GM18867 (cell line): Measurements from ENCODE around the gene SLC24A4.

Experiments
- ATAC-seq: cut with Tn5 transposase; IDR thresholded peaks from one replicate; pipeline ENCODE4 v1.9.1; 2021; ENCODE audit warnings: mild to moderate bottlenecking, moderate library complexity; ENCODE audit not compliant: unreplicated experiment

Gene SLC24A4

DNA sequence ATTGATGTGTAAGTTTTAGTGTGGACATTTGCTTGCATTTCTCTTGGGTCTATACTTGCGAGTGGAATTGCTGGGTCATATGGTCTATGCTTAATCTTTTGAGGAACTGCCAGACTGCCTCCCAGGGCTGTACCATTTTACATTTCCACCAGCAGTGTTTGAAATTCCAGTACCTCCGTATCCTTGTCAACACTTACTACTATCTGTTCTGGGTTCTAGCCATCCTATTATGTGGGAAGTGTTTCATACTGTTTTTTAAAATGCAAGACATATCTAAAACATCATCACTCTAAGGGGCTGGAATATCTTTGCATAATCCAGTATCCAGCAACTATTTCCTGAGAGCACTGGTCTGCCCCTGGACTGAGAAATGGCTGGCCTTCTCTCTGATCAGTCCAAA is 110.4 kb downstream of the SLC24A4 start:
- no peak for ATAC-seq

- no peak for ATAC-seq
Observed at GRCh38 chr14:92435154-92435553, 112.2 kb downstream of the SLC24A4 start.

DNA sequence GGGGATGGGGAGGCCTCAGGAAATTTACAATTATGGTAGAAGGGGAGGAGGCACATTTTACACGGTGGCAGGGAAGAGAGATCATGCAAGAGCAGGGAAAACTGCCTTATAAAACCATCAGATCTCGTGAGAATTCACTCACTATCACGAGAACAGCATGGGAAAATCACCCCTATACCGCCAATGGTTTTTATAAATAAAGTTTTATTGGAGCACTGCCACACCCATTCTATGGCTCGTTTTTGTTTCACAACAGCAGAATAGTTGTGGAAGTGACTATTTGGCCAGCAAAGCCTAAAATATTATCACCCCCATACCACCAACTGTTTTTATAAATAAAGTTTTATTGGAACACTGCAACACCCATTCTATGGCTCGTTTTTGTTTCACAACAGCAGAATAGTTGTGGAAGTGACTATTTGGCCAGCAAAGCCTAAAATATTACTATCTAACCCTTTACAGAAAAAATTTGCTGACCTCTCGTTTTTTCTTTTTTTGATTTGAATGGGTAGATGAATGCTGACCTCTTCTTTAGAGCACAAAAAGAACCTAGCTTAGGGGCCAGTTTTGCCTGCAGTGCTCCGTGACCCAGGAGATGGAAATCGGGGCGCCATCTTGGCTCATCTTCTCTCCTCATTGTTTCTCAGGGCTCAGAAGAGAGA is 113.3 kb downstream of the SLC24A4 start:
- no peak for ATAC-seq

- no peak for ATAC-seq
Observed at GRCh38 chr14:92437309-92437708, 114.3 kb downstream of the SLC24A4 start.

DNA sequence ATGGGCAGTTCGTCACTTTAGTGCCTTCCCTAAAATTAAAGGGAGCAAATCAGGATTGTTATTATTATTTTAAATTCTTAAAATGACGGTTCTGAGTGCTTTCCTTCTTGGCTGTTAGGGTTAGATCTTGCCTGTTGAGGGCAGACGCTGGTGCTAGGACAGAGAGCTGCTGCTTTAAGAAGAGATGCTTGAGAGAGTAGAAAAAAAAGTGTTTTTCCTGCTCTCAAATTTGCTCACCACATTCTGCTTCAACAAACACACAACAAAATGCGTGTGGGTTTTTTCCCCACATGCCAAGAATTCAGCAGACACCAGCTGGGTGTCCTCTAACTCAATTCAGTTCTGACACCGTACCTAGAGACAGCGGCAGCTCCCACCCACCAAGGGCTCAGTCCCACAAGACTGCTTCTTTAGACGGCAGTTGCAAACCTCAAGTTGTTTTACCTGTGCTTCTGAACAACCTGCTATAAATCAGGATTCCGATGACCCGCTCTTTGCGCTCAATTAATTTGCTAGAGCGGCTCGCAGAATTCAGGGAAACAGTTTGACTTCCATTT is 114.8 kb downstream of the SLC24A4 start:
- peak; percentile 56 for ATAC-seq

GRCh38 chr14:92439537-92440344 is 116.8 kb downstream of the SLC24A4 start:
- no peak for ATAC-seq

- ATAC-seq: no peak
Observed at GRCh38 chr14:92440345-92441003, 117.5 kb downstream of the SLC24A4 start.

GRCh38 chr14:92441751-92442504 is 119.0 kb downstream of the SLC24A4 start:
- no peak for ATAC-seq

DNA sequence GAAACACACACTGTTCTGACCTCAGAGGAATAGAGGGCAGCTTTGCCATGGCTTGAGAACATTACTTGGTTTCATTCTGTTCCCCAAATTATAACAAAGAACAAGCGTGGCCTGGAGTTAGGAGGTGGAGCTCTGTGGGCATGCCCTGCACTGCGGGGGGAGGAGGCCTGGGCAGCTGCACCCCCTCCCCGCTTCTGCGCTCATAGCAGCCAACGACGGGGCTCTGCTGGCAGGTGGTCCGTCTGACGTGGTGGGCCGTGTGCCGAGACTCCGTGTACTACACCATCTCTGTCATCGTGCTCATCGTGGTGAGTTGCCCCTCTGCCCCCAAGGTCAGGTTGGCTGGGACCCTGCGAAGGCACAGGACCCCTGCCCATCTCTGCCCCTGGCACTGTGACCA is 120.2 kb downstream of the SLC24A4 start:
- no peak for ATAC-seq

- no peak for ATAC-seq
Observed at GRCh38 chr14:92443741-92444140, 120.8 kb downstream of the SLC24A4 start.

- ATAC-seq: no peak
Observed at GRCh38 chr14:92446771-92447170, 123.8 kb downstream of the SLC24A4 start.

DNA sequence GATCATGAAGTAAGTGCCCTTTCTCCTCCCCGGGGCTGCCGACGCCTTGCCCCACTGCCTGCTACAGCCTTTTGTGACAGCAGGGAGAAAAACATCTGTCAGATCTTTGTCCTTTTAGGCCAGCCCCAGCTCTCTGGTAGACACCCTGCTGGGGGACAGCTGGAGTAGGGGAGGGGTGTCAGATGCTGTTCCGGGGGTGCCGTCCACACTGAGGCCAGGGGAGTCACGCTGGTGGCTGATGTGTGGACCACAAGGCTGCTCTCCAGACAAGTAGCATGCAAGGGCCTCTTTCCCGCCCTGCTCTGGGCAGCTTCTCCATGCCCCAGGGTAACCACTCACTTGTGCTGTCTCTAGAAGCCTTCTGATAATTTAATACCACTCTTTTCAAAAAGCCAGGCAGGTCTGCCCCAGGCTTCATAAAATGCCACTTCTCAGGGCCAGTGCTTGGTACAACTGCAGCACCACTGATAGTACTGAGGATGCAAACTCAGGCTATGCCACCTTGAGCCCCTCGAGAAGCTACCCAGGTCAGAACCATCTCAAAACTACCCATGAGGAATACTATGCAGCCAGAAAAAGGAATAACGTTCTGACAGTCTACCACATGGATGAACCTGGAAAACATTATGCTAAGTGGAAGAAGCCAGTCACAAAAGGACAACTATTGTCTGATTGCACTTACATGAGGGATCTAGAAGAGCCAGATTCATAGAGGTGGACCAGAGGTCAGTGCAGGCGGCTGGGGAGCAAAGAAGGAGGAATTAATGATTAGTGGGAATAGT is 124.6 kb downstream of the SLC24A4 start:
- no peak for ATAC-seq

GRCh38 chr14:92448786-92449185 is 125.8 kb downstream of the SLC24A4 start:
- no peak for ATAC-seq

DNA sequence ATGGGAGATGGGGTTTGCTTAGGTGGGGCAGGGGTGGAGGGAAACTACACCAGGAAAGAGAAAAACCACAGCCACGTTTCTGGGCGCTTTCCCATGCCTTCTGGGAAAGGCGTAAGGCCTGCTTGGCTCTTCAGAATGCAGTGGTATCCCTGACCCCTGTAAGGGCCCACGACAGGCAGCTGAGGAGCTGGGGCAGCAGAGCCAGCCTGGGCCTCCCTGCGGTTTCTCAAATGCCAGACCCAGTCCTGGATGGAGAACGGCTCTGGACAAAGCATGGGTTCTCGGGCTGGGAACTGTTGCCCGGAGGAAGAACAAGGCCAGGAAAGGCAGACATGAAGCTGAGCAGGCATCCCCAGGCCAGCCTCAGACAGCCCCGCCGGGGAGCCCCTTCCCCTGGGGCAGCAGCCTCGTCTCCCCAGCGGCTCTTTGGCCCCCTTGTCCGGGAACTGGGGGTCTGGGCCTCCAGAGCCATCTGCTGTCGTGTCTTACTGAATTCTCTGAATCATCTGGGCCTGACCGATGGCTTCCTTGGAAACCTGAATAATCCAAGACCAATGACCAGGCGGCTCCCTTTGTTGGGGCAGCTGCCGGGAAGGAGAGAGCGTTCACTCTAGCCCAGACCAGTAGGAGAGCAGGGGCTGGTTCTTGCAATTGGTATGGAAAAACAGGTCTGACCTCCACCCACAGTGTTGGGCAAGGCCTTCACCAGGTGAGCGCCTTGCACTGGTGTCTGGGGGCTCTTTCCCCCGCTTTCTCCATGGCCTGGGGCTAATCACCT is 126.6 kb downstream of the SLC24A4 start:
- ATAC-seq: no peak

GRCh38 chr14:92450351-92451070 is 127.5 kb downstream of the SLC24A4 start:
- ATAC-seq: no peak

DNA sequence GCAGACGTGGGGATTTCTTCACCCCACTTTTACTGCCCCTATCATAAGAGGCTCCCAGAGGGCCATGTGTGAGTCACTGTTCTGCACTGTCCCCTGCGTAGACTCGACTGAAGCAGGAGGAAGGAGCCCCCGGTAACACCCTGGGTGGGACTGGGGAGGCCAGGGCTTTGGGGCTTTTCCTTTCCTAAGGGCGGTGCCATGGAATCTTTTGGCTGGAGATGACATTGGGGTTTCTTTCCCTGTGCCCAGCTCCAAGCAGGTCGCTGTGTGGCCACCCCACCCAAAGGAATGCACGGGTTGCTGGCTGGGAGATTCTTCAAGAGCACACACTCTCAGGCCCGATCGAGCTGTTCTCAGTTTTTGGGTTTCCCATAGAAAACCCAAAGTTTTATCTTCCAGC is 128.3 kb downstream of the SLC24A4 start:
- ATAC-seq: no peak

DNA sequence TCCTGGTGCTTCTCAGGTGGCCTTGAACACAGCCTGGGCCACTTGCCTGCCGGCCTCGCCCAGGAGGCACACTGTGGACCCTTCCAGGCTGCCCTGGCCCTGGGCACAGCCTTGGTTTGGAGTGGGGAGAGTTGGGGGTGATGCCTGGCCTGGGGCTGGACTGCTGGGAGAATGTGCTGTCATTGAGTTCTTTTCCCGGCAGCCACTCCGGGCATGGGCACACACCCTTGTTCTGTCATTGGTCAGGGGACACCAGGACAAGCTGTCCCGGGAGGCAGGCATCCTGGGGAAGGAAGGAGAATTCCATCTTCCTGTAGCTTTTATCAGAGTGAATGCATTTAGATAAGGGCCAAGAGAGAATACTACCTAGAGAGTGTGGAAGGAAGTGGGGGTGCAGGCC is 128.8 kb downstream of the SLC24A4 start:
- ATAC-seq: no peak

GRCh38 chr14:92452471-92452870 is 129.5 kb downstream of the SLC24A4 start:
- no peak for ATAC-seq

- ATAC-seq: no peak
Observed at GRCh38 chr14:92453691-92454090, 130.7 kb downstream of the SLC24A4 start.
